H1 (cell line): ENCODE data around the gene DNAJC11. TPM values are rescaled to one million over a fixed set of nuclear protein-coding genes. Genes with fewer than 3 reads are reported as not detected.

ENCODE experiments used
- BCL11A ChIP-seq, 2 experiments: IDR thresholded peaks; one replicate each; pipeline ENCODE4 v1.6.1; 2011; ENCODE audit warnings: low read depth in 2 of 2, low read length in 2 of 2, mild to moderate bottlenecking in 2 of 2
- KDM4A ChIP-seq: IDR thresholded peaks from one replicate; pipeline ENCODE4 v1.7.1; 2012; ENCODE audit warnings: low read depth, mild to moderate bottlenecking, moderate library complexity, low read length, inconsistent platforms; ENCODE audit not compliant: severe bottlenecking
- NANOG ChIP-seq: IDR thresholded peaks from 2 replicates; pipeline ENCODE4 v1.6.1; 2011; ENCODE audit warnings: low read length, low read depth, mild to moderate bottlenecking, inconsistent platforms; ENCODE audit not compliant: insufficient read depth, poor library complexity, severe bottlenecking
- TAF1 ChIP-seq: IDR thresholded peaks from 2 replicates; pipeline ENCODE4 v1.6.1; 2011; ENCODE audit warnings: mild to moderate bottlenecking, low read depth, low read length
- TAF7 ChIP-seq: optimal IDR thresholded peaks from 2 replicates; pipeline ENCODE3; 2011; ENCODE audit warnings: low read depth, mild to moderate bottlenecking, inconsistent platforms, low read length, moderate library complexity, borderline replicate concordance
- polyA plus RNA-seq, 7 experiments: library from polyadenylated mRNA; depleted of rRNA in 3 of 7; stranded (reverse) in 5 of 7; unstranded in 2 of 7; fragments of >200 nt in 5 of 7; fragments of 200-250 nt in 2 of 7; gene quantifications; 1 replicate in 5 of 7; 2 replicates in 1 of 7; 4 replicates in 1 of 7; pipeline versions ENCODE4 v1.2.1 to v1.2.3, GENCODE V29; 2011 to 2013; ENCODE audit warnings: missing spikeins in 2 of 7, mixed read lengths in 2 of 7
- total RNA-seq: library from RNA; stranded (reverse); fragmentation: NEBNext Ultra II Directional; extraction: Animal tissue kit (Norgen Biotek cat#: 25700); gene quantifications from 2 replicates; pipeline ENCODE4 v1.2.1, GENCODE V29; 2021
- TF ChIP-seq, protein P1 (sequence below): fragments of 300-600 bp; sonication (generic); IDR thresholded peaks from 2 replicates; pipeline ENCODE4 v1.7.1; 2012; ENCODE audit warnings: low read length, moderate library complexity, mild to moderate bottlenecking, inconsistent platforms; ENCODE audit not compliant: insufficient replicate concordance

Gene DNAJC11
- total and polyA plus RNA-seq, 2 of the 8 experiments (the other 6 are each of a cell fraction or from before 2014, with no cell fraction given): 43.9 to 90.9 TPM

DNA sequence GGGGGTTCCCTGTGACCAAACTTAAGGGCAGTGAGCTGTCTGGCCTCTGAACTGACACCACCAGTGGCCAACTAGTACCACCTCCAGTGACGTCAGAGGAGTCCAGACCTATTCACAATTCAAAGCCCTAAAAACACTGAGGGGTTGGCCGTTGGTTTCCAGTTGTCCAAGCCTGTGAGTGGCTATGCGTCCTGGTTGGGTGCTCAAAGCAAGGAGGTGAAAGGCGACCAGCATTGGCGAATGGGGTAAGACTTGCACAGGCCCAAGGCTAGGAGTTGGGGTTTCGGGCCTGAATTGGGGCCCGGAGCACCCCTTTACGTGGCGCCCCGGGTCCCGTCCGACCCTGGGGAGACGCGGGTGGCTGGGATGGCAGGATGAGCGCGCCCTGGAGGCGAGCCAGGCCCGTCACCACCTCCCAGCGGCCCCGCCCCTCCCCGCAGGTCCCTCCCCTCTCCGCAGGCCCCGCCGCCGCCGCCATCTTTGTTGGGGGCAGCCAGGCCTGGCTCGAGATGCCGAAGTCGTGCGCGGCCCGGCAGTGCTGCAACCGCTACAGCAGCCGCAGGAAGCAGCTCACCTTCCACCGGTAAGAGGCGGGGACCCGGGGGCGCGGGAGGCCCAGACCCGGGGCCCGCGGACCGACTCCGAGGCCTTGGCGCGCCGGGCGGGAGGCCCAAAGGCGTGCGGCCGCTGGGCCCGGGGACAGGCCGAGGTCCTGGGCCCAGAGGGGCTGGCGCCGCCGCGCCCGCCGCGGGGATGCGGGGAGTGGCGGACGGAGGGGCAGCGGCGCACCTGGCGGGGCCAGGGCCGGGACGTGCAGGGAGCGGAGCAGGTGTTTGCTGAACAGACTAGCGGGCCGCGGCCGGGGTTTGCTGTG is 76.7 kb downstream of the DNAJC11 start, which contains the start of gene THAP3 (continued):
- TF ChIP-seq, protein P1, sequence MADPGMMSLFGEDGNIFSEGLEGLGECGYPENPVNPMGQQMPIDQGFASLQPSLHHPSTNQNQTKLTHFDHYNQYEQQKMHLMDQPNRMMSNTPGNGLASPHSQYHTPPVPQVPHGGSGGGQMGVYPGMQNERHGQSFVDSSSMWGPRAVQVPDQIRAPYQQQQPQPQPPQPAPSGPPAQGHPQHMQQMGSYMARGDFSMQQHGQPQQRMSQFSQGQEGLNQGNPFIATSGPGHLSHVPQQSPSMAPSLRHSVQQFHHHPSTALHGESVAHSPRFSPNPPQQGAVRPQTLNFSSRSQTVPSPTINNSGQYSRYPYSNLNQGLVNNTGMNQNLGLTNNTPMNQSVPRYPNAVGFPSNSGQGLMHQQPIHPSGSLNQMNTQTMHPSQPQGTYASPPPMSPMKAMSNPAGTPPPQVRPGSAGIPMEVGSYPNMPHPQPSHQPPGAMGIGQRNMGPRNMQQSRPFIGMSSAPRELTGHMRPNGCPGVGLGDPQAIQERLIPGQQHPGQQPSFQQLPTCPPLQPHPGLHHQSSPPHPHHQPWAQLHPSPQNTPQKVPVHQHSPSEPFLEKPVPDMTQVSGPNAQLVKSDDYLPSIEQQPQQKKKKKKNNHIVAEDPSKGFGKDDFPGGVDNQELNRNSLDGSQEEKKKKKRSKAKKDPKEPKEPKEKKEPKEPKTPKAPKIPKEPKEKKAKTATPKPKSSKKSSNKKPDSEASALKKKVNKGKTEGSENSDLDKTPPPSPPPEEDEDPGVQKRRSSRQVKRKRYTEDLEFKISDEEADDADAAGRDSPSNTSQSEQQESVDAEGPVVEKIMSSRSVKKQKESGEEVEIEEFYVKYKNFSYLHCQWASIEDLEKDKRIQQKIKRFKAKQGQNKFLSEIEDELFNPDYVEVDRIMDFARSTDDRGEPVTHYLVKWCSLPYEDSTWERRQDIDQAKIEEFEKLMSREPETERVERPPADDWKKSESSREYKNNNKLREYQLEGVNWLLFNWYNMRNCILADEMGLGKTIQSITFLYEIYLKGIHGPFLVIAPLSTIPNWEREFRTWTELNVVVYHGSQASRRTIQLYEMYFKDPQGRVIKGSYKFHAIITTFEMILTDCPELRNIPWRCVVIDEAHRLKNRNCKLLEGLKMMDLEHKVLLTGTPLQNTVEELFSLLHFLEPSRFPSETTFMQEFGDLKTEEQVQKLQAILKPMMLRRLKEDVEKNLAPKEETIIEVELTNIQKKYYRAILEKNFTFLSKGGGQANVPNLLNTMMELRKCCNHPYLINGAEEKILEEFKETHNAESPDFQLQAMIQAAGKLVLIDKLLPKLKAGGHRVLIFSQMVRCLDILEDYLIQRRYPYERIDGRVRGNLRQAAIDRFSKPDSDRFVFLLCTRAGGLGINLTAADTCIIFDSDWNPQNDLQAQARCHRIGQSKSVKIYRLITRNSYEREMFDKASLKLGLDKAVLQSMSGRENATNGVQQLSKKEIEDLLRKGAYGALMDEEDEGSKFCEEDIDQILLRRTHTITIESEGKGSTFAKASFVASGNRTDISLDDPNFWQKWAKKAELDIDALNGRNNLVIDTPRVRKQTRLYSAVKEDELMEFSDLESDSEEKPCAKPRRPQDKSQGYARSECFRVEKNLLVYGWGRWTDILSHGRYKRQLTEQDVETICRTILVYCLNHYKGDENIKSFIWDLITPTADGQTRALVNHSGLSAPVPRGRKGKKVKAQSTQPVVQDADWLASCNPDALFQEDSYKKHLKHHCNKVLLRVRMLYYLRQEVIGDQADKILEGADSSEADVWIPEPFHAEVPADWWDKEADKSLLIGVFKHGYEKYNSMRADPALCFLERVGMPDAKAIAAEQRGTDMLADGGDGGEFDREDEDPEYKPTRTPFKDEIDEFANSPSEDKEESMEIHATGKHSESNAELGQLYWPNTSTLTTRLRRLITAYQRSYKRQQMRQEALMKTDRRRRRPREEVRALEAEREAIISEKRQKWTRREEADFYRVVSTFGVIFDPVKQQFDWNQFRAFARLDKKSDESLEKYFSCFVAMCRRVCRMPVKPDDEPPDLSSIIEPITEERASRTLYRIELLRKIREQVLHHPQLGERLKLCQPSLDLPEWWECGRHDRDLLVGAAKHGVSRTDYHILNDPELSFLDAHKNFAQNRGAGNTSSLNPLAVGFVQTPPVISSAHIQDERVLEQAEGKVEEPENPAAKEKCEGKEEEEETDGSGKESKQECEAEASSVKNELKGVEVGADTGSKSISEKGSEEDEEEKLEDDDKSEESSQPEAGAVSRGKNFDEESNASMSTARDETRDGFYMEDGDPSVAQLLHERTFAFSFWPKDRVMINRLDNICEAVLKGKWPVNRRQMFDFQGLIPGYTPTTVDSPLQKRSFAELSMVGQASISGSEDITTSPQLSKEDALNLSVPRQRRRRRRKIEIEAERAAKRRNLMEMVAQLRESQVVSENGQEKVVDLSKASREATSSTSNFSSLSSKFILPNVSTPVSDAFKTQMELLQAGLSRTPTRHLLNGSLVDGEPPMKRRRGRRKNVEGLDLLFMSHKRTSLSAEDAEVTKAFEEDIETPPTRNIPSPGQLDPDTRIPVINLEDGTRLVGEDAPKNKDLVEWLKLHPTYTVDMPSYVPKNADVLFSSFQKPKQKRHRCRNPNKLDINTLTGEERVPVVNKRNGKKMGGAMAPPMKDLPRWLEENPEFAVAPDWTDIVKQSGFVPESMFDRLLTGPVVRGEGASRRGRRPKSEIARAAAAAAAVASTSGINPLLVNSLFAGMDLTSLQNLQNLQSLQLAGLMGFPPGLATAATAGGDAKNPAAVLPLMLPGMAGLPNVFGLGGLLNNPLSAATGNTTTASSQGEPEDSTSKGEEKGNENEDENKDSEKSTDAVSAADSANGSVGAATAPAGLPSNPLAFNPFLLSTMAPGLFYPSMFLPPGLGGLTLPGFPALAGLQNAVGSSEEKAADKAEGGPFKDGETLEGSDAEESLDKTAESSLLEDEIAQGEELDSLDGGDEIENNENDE: no peak
- TF ChIP-seq BCL11A (IDR thresholded peaks at IDR 0.05; ENCODE audit: low read depth in 2 of 2, low read length in 2 of 2): no peak
- TF ChIP-seq NANOG: peak; percentile 34
- peak; percentile 47 for TF ChIP-seq KDM4A
- peak; percentile 86 for TF ChIP-seq TAF7
- peak; percentile 76 for TF ChIP-seq TAF1
